VCaP (cell line): Measurements from ENCODE around the gene TYRO3.
"Not testable (repeated sequence)": the region's sequence is repeated elsewhere in the genome, so short reads cannot be mapped to it uniquely, and the experiment has no call there.

Experiments used
- H3K27ac ChIP-seq: fragments of 450-650 bp; 2 replicates; pipeline ENCODE4 v1.5.1; 2017
- TF ChIP-seq, protein P1 (sequence below): fragments of 450-650 bp; conservative IDR thresholded peaks from 2 replicates; pipeline ENCODE4 v1.5.1; 2017; ENCODE audit warnings: mild to moderate bottlenecking, moderate library complexity

Gene TYRO3

GRCh38 chr15:41575282-41575681 is 16.3 kb downstream of the TYRO3 start:
- no peak overlapping the region for H3K27ac ChIP-seq
- TF ChIP-seq, protein P1, sequence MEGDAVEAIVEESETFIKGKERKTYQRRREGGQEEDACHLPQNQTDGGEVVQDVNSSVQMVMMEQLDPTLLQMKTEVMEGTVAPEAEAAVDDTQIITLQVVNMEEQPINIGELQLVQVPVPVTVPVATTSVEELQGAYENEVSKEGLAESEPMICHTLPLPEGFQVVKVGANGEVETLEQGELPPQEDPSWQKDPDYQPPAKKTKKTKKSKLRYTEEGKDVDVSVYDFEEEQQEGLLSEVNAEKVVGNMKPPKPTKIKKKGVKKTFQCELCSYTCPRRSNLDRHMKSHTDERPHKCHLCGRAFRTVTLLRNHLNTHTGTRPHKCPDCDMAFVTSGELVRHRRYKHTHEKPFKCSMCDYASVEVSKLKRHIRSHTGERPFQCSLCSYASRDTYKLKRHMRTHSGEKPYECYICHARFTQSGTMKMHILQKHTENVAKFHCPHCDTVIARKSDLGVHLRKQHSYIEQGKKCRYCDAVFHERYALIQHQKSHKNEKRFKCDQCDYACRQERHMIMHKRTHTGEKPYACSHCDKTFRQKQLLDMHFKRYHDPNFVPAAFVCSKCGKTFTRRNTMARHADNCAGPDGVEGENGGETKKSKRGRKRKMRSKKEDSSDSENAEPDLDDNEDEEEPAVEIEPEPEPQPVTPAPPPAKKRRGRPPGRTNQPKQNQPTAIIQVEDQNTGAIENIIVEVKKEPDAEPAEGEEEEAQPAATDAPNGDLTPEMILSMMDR = no peak

DNA sequence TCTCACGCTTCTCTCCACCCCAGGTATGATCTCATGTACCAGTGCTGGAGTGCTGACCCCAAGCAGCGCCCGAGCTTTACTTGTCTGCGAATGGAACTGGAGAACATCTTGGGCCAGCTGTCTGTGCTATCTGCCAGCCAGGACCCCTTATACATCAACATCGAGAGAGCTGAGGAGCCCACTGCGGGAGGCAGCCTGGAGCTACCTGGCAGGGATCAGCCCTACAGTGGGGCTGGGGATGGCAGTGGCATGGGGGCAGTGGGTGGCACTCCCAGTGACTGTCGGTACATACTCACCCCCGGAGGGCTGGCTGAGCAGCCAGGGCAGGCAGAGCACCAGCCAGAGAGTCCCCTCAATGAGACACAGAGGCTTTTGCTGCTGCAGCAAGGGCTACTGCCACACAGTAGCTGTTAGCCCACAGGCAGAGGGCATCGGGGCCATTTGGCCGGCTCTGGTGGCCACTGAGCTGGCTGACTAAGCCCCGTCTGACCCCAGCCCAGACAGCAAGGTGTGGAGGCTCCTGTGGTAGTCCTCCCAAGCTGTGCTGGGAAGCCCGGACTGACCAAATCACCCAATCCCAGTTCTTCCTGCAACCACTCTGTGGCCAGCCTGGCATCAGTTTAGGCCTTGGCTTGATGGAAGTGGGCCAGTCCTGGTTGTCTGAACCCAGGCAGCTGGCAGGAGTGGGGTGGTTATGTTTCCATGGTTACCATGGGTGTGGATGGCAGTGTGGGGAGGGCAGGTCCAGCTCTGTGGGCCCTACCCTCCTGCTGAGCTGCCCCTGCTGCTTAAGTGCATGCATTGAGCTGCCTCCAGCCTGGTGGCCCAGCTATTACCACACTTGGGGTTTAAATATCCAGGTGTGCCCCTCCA is 19.1 kb downstream of the TYRO3 start:
- TF ChIP-seq, protein P1 = no peak
- no peak overlapping the region for H3K27ac ChIP-seq

- H3K27ac ChIP-seq = no peak overlapping the region
- TF ChIP-seq, protein P1 = no peak
Measured at GRCh38 chr15:41578736-41579383, 19.8 kb downstream of the TYRO3 start.

DNA sequence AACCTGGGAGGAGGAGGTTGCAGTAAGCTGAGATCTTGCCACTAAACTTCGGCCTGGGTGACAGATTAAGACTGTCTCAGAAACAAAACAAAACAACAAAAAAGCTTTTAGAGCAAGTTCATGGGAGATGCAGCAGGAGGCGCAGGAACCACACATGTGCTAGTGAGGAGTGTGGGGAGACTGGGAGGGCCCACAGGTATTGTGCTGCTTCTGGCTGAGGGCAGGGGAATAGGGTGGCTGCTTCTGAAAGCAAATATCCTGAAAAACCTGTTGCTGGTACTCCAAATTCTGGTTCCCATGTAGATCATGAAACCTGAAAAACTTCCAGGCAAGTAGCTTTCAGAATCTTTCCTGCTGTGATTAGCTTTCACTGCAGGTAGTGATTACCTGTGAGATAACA is 22.1 kb downstream of the TYRO3 start:
- TF ChIP-seq, protein P1 = peak; percentile 23; the same call in 1 of the 2 replicates
- H3K27ac ChIP-seq = no peak overlapping the region

DNA sequence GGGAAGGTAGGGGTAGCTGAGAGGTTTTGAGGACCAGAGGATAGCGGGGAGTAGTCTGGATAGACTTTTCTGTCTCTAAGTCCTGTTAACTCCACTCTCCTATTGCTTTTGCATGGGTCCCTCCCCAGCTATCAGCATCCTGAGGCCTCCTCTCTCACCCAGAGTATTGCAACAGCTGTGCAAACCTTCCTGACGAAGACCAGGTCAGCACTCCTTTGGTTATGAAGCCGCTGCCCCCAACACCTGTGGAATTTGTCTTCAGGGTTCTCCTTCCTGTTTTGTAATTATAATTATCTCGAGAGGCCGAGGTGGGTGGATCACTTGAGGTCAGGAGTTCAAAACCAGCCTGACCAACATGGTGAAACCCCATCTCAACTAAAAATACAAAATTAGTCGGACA is 24.8 kb downstream of the TYRO3 start:
- no peak overlapping the region for H3K27ac ChIP-seq
- TF ChIP-seq, protein P1 = no peak

- TF ChIP-seq, protein P1 = no peak
- peak overlapping the region; percentile 62 for H3K27ac ChIP-seq
Measured at GRCh38 chr15:41584636-41585126, 25.7 kb downstream of the TYRO3 start.

- TF ChIP-seq, protein P1 = peak; percentile 69
- H3K27ac ChIP-seq = peak overlapping the region; percentile 62
Measured at GRCh38 chr15:41585127-41586047, 26.4 kb downstream of the TYRO3 start.

- not testable (repeated sequence) for H3K27ac ChIP-seq
Measured at GRCh38 chr15:41586531-41587282, 27.7 kb downstream of the TYRO3 start.

DNA sequence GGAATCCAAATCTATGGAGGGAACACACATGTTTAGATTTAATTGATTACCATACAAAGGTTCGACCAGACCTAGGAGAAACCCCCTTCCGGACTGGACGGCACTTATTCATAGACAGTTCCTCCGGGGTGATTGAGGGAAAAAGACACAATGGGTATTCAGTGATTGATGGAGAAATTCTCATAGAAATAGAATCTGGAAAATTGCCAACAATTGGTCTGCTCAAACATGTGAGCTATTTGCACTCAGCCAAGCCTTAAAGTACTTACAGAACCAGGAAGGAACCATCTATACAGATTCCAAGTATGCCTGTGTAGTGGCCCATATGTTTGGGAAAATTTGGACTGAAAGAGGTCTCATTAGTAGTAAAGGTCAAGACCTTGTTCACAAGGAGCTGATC is 30.0 kb downstream of the TYRO3 start:
- not testable (repeated sequence) for H3K27ac ChIP-seq

GRCh38 chr15:41589571-41589970 is 30.6 kb downstream of the TYRO3 start:
- not testable (repeated sequence) for H3K27ac ChIP-seq
